Measurements from ENCODE around the gene ZMYM4.

- no peak for TF ChIP-seq CTCF (IDR thresholded peaks at IDR 0.05; ENCODE audit: low read depth, low read length, poor library complexity, severe bottlenecking)
- TF ChIP-seq EZH2phosphoT487 (IDR thresholded peaks at IDR 0.05; ENCODE audit: borderline replicate concordance, low read length): no peak
Observed at GRCh38 chr1:35320937-35321336, 52.4 kb downstream of the ZMYM4 start.
